ENCODE measurements around the gene CLIC5. TPM values are rescaled to one million over a fixed set of nuclear protein-coding genes. Genes with fewer than 3 reads are reported as not detected.

The CLIC5 gene
- total and polyA plus RNA-seq, 12 donors: 28.1 to 372 (median 301) TPM

- ATAC-seq: no peak
- H3K27ac ChIP-seq: peak overlapping the region in 8 of 10 donors; percentile 26 to 94 (median 89)
- 70 to 77% methylated on average over 1 of the region's 1 CpG for WGBS, 2 donors
- H3K9me3 ChIP-seq: no peaks in the 10 kb centered on the region
- H3K4me3 ChIP-seq: no peak overlapping the region
- H3K36me3 ChIP-seq: peaks cover 0 to 50% (median 0%) of the 10 kb centered on the region in 9 donors
- no peaks in the 10 kb centered on the region for H3K27me3 ChIP-seq
- DNase-seq: no peak
- intact Hi-C loops (cut with DNase I): no loop called here
- H3K4me1 ChIP-seq: peaks cover 3 to 98% (median 55%) of the 10 kb centered on the region in 9 donors
- no peak for TF ChIP-seq CTCF (IDR thresholded peaks at IDR 0.05)
Measured at GRCh38 chr6:45983062-45983461, 32.6 kb downstream of the CLIC5 start.

GRCh38 chr6:45982280-45983036 lies 33.2 kb downstream of the CLIC5 start:
- ATAC-seq: no peak
- DNase-seq: no peak
- Histone ChIP-seq H3K4me1 (peaks cover 2 to 98% (median 49%) of the 10 kb centered on the region in 9 donors), H3K27me3 (no peaks in the 10 kb centered on the region), H3K36me3 (peaks cover 0 to 54% (median 0%) of the 10 kb centered on the region in 9 donors), H3K27ac (peak overlapping the region in 7 of 10 donors; percentile 26 to 94 (median 89)), H3K4me3 (no peak overlapping the region), H3K9me3 (no peaks in the 10 kb centered on the region)
- 87 to 89% methylated on average over 9 of the region's 9 CpGs for WGBS, 2 donors
- TF ChIP-seq CTCF (IDR thresholded peaks at IDR 0.05): no peak
- intact Hi-C loops (cut with DNase I): no loop called here

DNA sequence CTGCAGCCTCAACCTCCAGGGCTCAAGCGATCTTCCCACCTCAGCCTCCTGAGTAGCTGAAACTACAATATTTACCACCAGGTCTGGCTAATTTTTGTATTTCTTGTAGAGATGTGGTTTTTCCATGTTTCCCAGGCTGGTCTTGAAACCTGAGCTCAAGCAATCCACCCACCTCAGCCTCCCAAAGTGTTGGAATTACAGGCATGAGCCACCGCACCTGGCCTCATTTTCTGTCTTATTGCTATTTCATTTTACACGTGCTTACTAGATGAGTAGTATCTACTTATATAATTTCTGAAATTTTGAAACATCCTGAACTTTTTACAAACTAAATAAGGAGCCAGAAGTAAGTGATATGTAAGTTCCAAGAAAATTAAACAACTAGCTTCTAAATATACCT lies 34.6 kb downstream of the CLIC5 start:
- H3K27me3 ChIP-seq: no peaks in the 10 kb centered on the region
- DNase-seq (no peak), ATAC-seq (no peak)
- peaks cover 0 to 97% (median 39%) of the 10 kb centered on the region in 9 donors for H3K4me1 ChIP-seq
- H3K4me3 ChIP-seq: no peak overlapping the region
- no peak for TF ChIP-seq CTCF (IDR thresholded peaks at IDR 0.05)
- 86 to 88% methylated on average over 3 of the region's 3 CpGs for WGBS, 2 donors
- H3K36me3 ChIP-seq: peaks cover 0 to 54% (median 0%) of the 10 kb centered on the region in 9 donors
- no peaks in the 10 kb centered on the region for H3K9me3 ChIP-seq
- intact Hi-C loops (cut with DNase I): no loop called here
- peak overlapping the region in 4 of 10 donors; percentile 20 to 93 (median 41) for H3K27ac ChIP-seq

DNA sequence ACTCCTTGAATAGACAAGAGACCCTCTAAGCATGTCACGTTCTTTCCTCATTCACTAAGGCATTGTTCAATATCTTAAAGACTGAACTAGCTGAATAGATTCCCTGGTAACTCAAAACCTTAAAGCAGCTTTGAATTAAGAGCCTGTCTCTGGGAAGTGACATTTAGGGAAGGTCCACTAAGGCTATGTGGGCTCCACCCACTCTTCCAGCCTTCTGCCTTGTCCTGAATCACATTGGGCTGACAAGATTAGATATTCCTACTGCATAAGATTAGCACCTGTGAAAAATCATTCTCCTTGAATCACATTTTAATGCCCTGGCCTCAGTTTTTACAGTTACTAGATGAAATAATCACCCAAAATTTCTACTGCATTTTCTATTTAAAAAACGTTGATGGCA lies 36.3 kb downstream of the CLIC5 start:
- ATAC-seq: peak in 5 of 8 donors; percentile 32 to 70 (median 48)
- TF ChIP-seq CTCF (IDR thresholded peaks at IDR 0.05): no peak
- Histone ChIP-seq H3K27ac (peak overlapping the region in 8 of 10 donors; percentile 21 to 61 (median 38)), H3K4me3 (no peak overlapping the region), H3K9me3 (peaks cover 0 to 11% (median 4%) of the 10 kb centered on the region in 11 donors), H3K27me3 (no peaks in the 10 kb centered on the region), H3K4me1 (peaks cover 0 to 91% (median 27%) of the 10 kb centered on the region in 9 donors), H3K36me3 (peaks cover 0 to 50% (median 4%) of the 10 kb centered on the region in 9 donors)
- DNase-seq: no peak
- WGBS, 2 donors: 56 to 74% methylated on average over 2 of the region's 2 CpGs
- intact Hi-C loops (cut with DNase I): no loop called here

Measured in heart right ventricle (tissue), 16 donors.